IPS-NIHi7 (cell line): Measurements from ENCODE around the gene THEM5.

Source experiments
- DNase-seq: peaks from one replicate; pipeline ENCODE4 v3.0.0; 2012; ENCODE audit warnings: mixed read lengths; ENCODE audit errors: extremely low spot score

Gene THEM5

DNA sequence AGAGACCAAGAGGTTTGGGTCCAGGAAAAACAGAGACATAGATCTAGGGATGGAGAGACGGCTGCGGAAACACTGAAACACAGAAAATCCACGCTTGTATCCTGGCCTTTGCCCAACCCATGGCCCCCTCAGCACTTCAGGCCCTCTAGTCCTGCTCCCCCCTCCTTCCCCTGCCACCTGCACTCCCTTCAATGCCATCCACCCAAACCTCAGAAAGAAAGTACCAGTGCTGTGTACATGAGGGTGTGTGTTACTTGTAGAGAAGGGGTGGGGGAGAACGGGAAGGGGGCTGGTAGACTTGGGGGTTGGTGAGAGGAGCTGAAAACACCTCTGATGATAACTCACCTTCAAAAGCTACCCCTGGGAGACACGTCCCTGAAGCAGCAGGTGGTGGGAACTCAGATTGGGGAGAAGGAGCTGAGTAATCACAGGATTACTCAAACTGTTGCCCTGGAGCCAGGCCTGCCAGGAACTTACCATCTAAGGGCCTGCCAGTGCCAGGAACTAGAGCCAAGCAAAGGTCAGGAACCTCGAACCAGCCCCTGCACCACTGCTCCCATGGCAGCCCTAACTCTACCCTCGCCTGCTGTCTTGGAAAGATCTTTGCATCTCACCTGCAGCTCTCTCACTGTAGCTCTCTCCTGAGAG lies 33.4 kb downstream of the THEM5 start:
- no peak for DNase-seq

DNA sequence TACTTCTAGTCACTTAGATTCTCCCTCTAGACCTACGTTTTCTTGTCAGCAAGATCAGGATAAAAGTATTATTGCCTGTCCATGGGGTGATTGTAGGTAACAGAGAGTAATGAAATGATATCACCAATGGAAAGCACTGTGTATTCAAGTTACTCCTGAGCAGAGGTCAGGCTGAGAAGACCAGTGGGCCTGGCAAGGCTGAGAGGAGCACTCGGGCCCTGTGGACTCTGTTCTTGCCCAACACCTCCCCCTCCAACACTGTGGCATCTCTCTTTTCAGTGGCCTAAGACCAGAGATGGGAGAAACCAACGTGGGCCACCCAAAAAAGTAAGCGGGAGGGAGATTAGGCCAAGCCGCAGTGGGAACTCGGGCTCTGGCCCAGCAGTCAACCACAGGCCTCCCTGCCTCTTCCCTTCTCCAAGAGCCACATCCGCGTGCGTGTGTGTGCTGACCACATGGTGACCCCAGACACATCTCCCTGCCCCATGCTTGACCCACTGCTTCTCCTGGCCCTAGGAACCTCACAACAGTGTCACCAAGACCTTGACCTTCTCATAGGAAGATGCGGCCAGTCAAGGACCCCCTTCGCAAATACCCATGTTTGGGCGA lies 34.2 kb downstream of the THEM5 start:
- no peak for DNase-seq

DNA sequence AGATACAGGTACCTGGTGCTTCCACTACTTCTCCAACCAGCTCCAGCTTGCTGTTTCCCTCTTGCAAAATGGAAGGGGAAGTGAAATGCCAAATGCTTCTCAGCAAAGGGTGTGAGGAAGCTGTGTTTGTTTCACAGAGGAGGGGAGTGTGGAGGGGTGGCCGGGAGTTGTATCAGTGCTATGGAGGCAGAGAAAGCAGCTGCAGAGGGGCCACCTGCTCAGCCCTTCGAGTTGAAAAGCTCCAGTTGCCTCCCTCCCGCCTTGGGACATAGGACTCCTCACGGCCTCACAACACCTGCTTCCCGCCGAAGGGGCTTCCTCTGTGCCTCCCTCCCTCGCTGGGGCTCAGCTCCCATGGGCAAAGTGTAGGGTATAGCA lies 36.2 kb downstream of the THEM5 start:
- no peak for DNase-seq

DNA sequence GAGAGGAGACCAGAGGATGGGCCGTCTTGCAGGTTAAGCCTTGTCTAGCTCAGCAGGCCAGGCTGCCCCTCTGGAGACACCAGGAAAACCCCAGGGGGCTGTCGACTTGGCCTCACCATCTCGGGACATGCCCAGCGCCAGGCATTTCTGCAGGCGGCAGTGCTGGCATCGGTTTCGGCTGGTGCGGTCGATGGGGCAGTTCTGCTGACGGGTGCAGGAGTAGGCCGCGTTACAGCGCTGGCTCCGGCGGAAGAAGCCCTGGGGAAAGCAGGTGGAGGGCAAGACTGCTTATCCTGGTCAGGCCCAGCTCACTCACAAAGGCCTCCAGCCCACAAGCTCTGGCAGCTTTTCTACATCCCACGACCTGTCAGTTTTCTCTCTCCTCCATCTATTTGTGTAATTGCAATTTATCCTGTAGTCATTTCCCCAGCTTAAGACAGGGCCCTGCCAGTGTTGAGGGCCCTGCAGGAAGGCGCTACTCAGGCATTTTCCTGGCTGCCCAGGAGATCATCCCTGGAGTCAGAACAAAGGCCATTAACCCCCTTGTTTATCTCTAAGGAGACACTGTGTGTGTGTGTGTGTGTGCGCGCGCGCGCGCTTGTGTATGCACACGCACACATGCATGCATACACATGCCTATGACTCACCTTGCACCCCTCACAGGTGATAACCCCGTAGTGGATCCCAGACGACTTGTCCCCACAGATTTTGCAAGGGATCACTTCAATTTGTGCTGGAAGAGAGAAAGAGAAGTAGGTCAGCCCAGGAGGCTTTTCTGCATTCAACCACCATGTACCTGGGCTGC lies 36.8 kb downstream of the THEM5 start:
- no peak for DNase-seq

DNA sequence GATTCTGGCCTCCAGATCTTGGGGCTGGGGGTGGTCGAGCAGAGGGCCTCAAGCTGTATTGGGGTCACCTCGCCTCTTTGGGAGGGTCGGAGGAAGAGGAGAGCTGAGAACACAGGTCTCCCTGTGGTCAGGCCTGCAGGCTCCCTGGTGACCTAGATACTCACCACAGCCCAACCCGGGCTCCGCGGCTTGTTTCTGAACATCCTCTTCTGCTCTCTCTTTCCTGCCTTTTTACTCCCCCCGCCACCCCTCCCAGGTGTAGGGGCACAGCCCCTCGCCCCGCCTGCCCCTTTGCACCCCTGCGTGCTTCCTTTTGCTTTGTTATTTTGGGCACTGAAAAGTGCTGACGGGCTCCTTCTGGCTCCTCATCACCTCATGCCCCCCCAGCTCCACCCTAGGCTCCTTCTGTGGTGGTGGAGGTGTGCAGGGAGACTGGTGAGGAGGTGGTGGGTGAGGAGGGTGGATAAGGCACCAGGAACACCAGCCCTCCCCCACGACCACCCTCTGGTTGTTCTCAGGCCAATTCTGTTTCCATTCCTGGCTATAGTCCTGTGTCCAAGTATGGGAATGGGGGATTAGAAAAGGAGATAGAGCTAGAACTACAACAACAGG lies 37.7 kb downstream of the THEM5 start:
- DNase-seq: no peak

DNA sequence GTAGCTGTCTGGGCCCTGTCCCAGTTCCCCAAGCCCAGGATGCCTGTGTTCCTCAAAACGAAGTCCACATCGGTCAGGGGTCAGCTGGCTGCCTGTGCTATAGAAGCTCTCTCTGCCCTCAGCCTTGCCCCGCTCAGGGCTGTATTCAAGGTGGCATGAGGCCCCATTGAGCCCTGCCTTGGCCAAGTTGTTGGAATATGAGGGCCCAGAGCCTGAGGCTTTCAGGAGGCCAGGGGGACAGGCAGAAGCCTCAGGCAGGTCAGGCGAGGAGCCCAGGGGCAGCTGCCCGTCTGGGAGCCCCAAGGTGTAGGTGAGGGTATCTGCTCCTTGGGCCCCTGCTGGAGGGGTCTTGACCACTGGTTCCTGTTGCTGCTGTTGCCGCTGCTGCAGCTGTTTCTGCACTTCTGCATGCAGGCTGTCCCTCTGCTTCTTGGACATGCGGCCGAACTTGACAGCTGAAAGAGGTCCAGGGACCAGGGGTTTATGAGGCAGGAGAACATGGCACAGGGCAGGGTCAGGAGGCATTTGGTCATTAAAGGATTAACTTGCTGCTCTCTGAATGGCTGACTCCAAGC lies 38.5 kb downstream of the THEM5 start:
- DNase-seq: no peak

DNA sequence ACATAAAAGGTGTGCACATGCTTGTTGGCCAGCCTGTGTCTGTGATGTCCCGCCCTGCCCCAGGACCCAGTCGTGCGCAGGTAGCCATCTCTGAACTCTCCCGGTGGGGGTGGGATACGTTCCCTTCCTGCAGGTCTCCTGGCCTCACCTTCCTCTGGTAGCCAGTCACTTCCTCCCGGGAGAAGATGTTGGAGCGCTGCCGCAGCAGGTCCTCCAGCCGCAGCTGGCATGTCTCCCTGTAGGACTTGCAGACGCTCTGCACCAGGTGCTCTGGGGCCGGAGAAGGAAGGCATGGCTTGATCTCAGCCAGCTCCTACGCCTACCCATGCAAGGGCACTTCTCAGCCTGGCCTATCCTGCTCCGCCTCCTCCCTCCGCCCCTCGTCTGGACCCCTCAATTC lies 39.1 kb downstream of the THEM5 start:
- no peak for DNase-seq

DNA sequence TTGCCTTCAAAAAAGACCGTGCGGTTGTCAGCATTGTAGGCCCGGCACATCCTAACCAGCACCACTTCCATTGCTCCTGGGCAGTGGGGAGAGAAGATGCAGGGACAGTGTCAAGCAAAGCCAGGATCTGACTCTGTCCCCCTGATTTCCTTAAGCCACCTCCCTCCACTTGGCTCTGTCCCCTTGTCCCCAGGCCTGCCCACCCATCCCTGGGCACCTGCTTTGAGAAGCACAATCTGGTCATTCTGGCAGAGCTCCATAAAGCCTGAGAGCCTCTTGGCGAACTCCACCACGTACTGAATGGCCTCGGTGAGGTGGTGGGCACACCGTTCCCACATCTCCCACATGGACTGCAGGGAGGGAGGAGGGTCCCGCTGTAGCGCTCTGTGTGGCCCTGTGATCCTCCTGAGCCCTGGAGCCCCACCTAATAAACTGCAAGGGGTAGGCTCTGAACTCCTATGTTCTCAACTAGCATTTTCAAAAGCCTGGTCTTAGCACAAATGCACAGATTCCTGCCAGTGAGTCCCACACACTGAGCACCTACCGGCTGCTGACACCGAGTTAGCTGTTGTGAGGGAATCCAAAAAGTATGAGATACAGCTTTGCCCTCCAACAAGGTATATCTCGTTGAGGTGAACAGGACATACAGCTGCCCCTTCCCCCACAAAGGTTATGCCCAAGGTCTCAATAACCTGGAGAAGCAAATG lies 40.1 kb downstream of the THEM5 start:
- DNase-seq: no peak

DNA sequence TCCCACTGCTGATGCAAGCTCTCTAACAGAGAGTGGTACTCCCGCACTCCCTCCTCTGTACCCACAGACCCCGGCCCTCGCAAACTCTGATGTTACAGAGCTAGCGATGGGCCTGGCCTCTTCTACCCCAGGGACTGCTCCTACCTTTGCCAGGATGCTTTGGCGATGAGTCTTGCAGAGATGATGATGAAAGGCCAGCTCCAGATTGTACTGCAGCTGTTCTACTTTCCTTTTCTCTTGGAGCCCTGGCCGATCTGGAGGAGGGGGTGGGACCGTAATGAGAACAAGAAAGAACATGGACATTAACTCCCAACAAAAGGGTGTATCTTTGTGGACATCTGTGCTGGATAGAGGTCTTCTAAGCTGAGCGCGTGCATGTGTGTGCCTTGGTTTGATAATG lies 42.3 kb downstream of the THEM5 start:
- no peak for DNase-seq

DNA sequence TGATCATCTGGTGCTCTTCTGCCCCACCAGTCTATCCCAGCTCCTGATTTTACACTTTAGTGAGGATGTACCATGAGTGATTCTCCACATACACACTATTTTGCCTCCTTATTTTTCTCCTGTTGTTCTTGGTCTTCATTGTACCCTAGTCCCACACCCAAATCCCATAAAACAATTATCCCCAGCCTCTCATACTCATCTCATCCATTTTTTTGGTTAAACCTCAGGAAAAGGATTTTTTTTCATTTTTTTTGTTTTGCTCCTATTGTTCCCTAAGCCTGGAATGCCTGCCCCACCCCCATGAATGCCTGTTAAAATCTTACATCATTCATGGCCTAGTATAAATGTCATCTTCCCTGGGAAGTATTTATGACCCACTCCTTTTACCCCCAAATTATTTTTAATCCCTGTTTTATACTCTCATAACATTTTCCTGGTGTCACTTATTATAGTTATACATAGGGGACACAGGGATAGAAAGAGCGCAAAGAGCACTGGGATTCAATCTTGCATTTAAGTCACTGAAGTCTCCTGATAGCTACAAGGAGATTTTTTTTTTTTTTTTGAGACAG lies 43.4 kb downstream of the THEM5 start:
- DNase-seq: no peak

DNA sequence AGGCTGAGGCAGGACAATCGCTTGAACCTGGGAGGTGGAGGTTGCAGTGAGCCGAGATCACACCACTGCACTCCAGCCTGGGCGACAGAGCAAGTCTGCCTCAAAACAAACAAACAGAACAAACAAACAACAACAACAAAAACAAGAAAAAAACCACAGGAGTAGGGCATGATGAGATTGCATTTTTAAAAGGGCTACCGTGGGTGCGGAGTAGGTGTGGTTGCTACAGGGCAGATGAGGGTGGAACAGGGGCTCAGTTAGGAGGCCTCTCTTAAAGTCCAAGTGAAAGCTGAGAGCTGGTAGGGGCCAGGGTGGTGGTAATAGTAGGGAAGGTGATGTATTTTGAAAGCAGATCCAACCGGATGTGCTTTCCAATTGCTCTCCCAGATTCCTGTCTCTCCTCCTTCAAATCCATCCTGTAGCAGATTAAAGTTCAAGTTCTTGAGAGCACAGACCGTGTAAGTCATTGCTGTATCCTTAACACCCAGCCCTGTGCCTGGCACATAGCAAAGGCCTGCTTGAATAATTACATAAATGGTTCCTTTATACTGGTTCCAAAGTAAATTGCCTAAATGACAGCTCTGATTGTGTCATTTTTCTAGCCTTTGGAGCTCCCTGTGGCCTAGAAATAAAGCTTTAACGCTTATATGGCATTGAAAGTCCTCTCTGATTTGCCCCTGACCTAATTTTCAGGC lies 44.1 kb downstream of the THEM5 start:
- DNase-seq: no peak

DNA sequence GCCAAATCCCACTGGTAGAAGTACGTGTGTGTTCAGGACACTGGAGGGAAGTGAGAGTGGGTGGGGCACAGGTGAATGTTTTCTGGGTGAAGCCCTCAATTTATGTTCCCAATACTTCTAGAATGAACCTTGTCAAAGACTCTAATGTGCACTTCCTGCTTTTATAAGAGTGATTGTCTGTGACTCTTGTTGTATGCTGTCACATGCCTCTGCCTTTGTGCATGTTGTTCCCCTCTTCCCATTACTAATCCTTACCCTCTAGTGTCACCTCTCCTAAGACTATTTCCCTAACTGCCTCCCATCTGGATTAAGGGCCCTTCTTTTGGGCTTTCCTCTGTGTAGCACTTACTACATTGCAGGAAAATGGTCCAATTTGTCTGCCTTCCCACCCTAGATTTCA lies 45.7 kb downstream of the THEM5 start:
- no peak for DNase-seq

DNA sequence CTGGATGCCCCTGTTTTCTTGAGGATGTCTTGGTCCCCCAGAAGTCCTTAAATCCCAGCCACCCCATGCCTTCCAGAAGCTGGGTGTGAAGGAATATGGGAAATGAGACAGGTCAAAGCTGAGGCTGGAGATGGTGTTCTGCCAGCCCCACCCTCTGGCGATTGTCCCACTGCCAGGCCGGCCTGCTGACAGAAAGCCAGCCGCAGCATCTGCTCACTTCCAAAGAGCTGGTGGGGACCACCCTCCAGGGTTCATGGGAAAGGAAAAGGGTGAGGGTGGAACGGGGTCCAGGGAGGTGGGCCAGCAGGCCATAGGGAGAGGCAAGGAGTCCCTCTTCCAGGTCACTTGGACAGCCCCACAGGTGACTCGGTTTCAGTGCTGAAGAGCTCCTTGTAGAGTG lies 46.4 kb downstream of the THEM5 start:
- no peak for DNase-seq

DNA sequence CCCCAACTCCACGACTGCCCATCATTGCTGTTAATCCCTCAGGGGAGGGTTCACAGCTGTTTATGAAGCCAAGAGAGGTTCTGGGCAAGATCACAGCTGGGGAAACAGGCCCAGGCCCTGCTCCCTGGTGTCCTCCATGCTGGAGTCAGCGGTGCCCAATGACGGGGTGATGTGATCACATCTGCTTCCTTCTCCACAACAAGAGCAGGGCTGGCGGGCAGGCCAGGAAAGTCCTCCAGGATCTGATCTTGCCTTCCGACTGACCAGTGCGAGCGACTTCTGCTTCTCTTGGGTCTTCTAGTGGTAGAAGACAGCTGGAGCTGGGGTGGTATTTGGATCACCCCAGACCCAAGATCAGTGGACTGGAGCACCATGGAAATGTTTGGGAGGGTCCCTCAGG lies 47.3 kb downstream of the THEM5 start:
- no peak for DNase-seq

DNA sequence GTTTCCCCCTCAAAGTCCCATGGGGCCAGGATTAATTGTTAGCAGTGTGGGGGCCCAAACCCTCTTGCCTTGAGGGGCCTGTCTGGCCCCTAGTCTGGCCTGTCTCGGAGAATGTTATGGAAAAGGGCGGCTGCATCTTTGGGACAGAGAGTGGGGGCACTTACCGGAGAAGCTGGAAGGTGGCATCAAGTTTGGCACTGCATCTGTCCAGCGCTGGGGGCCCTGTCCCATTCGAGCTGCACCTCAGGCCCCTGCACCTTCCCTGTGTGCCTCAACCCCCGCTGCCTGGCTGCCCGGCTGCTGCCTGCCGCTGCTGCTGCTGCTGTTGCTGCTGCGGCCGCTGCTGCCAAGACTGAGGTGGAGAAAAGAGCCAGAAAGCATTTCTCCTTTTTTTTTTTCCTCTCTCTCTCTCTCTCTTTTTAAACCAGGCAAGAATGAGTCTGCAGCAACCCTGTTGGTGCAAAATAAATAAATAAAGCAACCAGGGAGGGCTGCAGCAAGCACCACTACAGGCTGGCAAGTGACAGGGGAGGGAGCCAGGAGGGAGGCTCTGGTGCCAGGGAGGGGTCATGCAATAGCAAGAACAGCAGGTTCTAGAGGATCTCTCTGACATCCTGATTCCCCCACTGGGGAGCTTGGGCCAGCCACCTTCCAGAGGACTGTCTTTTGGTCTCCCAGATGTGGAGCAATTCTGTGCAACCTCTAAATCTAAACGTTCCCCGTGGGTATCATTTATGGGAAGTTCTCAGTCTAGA lies 48.3 kb downstream of the THEM5 start, which contains the start of gene LINGO4:
LINGO4 (minus strand) TSS at position 354 of the 755 bp plus-strand sequence. CDS start 2,715 bp downstream, outside the sequence.
- no peak for DNase-seq

DNA sequence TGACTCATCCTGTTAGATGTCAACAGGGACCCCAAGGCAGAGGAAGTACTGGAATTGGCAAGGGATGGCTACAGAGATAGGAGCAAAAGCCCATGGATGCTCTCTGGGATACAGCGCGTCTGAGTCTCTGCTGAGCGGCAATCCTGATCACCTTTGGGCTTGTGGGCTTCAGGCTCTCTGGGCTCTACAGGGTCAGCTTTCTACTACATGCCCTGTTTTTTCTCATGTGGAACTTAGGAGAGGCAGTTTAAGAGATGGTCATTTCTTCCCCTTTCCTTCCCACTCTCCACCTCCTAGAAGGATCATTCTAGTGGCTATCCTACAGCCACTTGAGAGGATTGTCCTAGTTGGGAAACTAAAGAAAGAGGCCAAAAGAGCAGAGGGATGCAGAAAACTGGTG lies 49.6 kb downstream of the THEM5 start:
- no peak for DNase-seq

DNA sequence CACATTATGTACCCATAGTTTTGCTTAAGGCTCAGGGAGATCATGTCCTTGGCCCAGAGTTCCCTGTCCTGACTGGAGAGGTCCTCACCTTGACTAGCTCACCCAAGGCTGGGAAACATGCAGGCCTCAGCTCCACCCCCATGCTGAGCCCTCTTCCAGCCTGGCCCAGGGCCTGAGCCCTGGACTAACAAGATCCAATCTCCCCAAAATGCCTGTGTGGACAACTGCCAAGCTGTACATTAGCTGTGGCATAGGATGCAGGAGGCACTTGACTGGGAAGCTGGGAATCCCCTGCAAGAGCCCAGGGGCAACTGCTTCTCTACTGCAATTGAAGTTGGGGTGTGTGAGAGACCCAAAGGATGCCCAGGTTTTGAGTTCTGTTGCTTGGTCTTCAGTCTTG lies 50.3 kb downstream of the THEM5 start:
- DNase-seq: no peak

DNA sequence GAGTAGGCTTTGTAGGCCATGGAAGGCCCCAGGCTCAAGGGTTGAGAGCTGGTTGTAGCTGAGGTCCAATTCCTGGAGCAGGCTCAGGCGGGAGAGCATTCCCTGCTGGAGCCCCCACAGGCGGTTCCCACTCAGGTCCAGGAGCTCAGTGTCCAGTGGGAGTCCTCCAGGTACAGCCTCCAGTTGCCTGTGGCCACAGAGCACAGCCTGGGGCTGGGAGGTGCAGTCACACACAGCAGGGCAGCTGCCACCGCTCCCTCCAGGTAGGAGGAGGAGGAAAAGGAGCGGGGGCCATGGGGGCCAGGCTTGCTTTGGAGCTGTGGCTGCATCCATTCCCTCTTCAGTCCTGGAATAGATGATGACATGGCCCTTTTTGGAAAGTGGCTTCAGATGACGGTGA lies 51.1 kb downstream of the THEM5 start:
- DNase-seq: no peak

DNA sequence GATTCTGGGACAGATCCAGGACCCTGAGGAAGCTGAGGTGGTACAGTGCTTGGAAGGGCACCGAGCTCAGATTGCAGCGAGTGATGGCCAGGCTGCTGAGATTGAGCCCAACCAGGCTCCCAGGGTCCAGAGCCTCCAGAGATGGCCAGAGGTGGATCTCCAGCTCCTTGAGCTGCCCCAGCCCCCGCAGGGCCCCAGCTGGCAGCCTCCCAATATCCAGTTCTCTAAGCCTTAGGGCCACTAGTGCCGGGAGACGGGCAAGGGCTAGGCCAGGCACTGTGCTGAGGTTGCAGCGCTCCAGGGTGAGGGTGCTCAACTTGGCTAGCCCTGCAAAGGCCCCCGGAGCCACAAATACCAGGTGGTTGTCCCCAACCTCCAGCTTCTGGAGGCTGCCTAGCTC lies 51.7 kb downstream of the THEM5 start:
- DNase-seq: no peak

DNA sequence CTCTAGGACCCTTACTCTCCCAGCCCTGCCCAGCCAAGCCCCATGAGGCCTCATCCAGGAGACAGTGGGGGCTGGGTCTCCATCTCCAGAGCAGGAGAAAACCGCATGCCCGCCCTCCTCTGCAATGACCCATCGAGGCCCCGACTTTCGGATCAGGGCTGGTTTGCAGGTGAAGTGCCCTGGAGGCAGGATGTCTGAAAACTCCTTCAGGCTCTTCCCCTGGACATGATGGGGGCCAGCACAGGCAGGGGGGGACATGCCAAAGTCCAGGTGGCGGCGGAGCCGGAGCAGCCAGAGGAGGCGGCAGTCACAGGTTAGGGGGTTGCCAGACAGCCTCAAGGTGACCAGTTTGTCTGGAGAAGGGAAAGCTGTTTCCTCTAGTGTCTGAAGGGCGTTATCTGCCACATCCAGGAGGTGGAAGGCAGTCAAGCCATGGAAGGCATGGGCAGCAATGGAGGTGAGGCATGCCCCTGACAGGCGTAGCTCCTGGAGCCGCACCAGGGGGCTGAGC lies 52.1 kb downstream of the THEM5 start:
- no peak for DNase-seq
